Loucy (cell line): Measurements from ENCODE around the gene ACTR10.

Experiments
- EZH2phosphoT487 ChIP-seq: fragments of 200-600 bp; IDR thresholded peaks from 2 replicates; pipeline ENCODE4 v1.6.1; 2018; ENCODE audit warnings: antibody characterized with exemption, mild to moderate bottlenecking, moderate library complexity, borderline replicate concordance
- TF ChIP-seq, protein P1 (sequence below): fragments of 200-600 bp; sonication (generic); conservative IDR thresholded peaks from 2 replicates; pipeline ENCODE4 v1.5.1; 2014; ENCODE audit warnings: mild to moderate bottlenecking, antibody characterized with exemption, low read length

- TF ChIP-seq, protein P1, sequence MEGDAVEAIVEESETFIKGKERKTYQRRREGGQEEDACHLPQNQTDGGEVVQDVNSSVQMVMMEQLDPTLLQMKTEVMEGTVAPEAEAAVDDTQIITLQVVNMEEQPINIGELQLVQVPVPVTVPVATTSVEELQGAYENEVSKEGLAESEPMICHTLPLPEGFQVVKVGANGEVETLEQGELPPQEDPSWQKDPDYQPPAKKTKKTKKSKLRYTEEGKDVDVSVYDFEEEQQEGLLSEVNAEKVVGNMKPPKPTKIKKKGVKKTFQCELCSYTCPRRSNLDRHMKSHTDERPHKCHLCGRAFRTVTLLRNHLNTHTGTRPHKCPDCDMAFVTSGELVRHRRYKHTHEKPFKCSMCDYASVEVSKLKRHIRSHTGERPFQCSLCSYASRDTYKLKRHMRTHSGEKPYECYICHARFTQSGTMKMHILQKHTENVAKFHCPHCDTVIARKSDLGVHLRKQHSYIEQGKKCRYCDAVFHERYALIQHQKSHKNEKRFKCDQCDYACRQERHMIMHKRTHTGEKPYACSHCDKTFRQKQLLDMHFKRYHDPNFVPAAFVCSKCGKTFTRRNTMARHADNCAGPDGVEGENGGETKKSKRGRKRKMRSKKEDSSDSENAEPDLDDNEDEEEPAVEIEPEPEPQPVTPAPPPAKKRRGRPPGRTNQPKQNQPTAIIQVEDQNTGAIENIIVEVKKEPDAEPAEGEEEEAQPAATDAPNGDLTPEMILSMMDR, result no peak
- TF ChIP-seq EZH2phosphoT487, result no peak
Measured at GRCh38 chr14:58227096-58227819, 27.3 kb downstream of the ACTR10 start.
